Upper lobe of left lung (tissue), 6 donors: ENCODE data around the gene PPP1R12B. TPM values are rescaled to one million over a fixed set of nuclear protein-coding genes. Genes with fewer than 3 reads are reported as not detected.

Experiments
- ATAC-seq, 2 donors: fragments of 200-7000 bp; cut with Tn5 transposase; one replicate each; pipeline ENCODE4 v1.9.1; 2022; ENCODE audit warnings: mild to moderate bottlenecking in 2 of 2, moderate library complexity in 2 of 2; ENCODE audit not compliant: low FRiP score in 2 of 2
- DNase-seq, 2 donors: peaks; one replicate each; pipeline ENCODE4 v3.0.0-alpha.2; 2019 to 2020
- H3K27ac ChIP-seq, 4 donors: fragments of 200-600 bp; sonication (generic); one replicate each; pipeline ENCODE4 v1.5.1; 2016 to 2019
- H3K27me3 ChIP-seq, 4 donors: fragments of 200-600 bp; sonication (generic); one replicate each; pipeline ENCODE4 v1.5.1; 2017 to 2019
- H3K36me3 ChIP-seq, 4 donors: fragments of 200-600 bp; sonication (generic); one replicate each; pipeline ENCODE4 v1.5.1; 2016 to 2019
- H3K4me1 ChIP-seq, 4 donors: fragments of 200-600 bp; sonication (generic); one replicate each; pipeline ENCODE4 v1.5.1; 2018 to 2019
- H3K4me3 ChIP-seq, 4 donors: fragments of 200-600 bp; sonication (generic); one replicate each; pipeline ENCODE4 v1.5.1; 2017 to 2019; ENCODE audit warnings: mild to moderate bottlenecking in 2 of 4, moderate library complexity in 1 of 4
- H3K9me3 ChIP-seq, 4 donors: fragments of 200-600 bp; sonication (generic); one replicate each; pipeline ENCODE4 v1.5.1; 2018 to 2019
- CTCF ChIP-seq, 6 experiments: fragments of 450-650 bp in 4 of 6; fragments of 200-600 bp in 2 of 6; sonication (generic) in 2 of 6; IDR thresholded peaks; one replicate each; pipeline ENCODE4 v1.5.1; 2016 to 2019; ENCODE audit warnings: antibody characterized with exemption in 6 of 6
- EP300 ChIP-seq, 4 donors: sonication (generic); formaldehyde crosslinking; IDR thresholded peaks; one replicate each; pipeline ENCODE4 v1.5.1; 2017; ENCODE audit warnings: antibody characterized with exemption in 4 of 4, control low read depth in 2 of 4
- POLR2A ChIP-seq, 4 donors: fragments of 450-650 bp; IDR thresholded peaks; one replicate each; pipeline ENCODE4 v1.5.1; 2016 to 2017; ENCODE audit warnings: antibody characterized with exemption in 4 of 4, mild to moderate bottlenecking in 2 of 4
- POLR2AphosphoS5 ChIP-seq, 2 donors: sonication (generic); formaldehyde crosslinking; IDR thresholded peaks; one replicate each; pipeline ENCODE4 v1.5.1; 2017; ENCODE audit warnings: antibody characterized with exemption in 2 of 2
- WGBS, 2 donors: methylation state at CpG; one replicate each; pipeline ENCODE4 v1.1.5; 2017 to 2018; 5-methylcytosine and 5-hydroxymethylcytosine counted together
- total RNA-seq, 6 donors: library from RNA; depleted of rRNA in 4 of 6; stranded (reverse); fragments of >200 nt in 4 of 6; gene quantifications; one replicate each; pipeline versions ENCODE4 v1.1.0 to v1.2.1, GENCODE V29; 2016 to 2021
- donor health status: DM: no; HTN: no; CAD: no; lungs with moderate emphysema.
- donor health status: DM: no; HTN: yes; CAD: no; lungs with severe emphysema.

The PPP1R12B gene
- total RNA-seq, 6 donors from 2014 or later, result 27.6 to 120 (median 40.5) TPM

- ATAC-seq (no peak), DNase-seq (no peak)
- no peaks in the 10 kb centered on the region for H3K36me3 ChIP-seq
- H3K9me3 ChIP-seq, result no peaks in the 10 kb centered on the region
- H3K27ac ChIP-seq, result no peak overlapping the region
- TF ChIP-seq POLR2A (IDR thresholded peaks at IDR 0.05), result no peak
- TF ChIP-seq POLR2AphosphoS5 (IDR thresholded peaks at IDR 0.05), result no peak
- no peak for TF ChIP-seq CTCF (IDR thresholded peaks at IDR 0.05)
- no peak for TF ChIP-seq EP300 (IDR thresholded peaks at IDR 0.05)
- H3K27me3 ChIP-seq, result no peaks in the 10 kb centered on the region
- no peaks in the 10 kb centered on the region for H3K4me1 ChIP-seq
- H3K4me3 ChIP-seq, result no peak overlapping the region
Observed at GRCh38 chr1:202320081-202320405, 28.5 kb upstream of the PPP1R12B start.

GRCh38 chr1:202323731-202324130, 24.8 kb upstream of the PPP1R12B start:
- ATAC-seq (no peak), DNase-seq (no peak)
- TF ChIP-seq EP300 (IDR thresholded peaks at IDR 0.05), result no peak
- no peak for TF ChIP-seq CTCF (IDR thresholded peaks at IDR 0.05)
- no peak for TF ChIP-seq POLR2A (IDR thresholded peaks at IDR 0.05)
- no peak for TF ChIP-seq POLR2AphosphoS5 (IDR thresholded peaks at IDR 0.05)
- Histone ChIP-seq H3K4me3 (no peak overlapping the region), H3K27ac (no peak overlapping the region), H3K9me3 (no peaks in the 10 kb centered on the region), H3K4me1 (no peaks in the 10 kb centered on the region), H3K36me3 (no peaks in the 10 kb centered on the region), H3K27me3 (no peaks in the 10 kb centered on the region)
- 78% methylated on average over 4 of the region's 4 CpGs for WGBS, 2 donors

- H3K27me3 ChIP-seq, result no peaks in the 10 kb centered on the region
- ATAC-seq (no peak), DNase-seq (no peak)
- no peak overlapping the region for H3K27ac ChIP-seq
- 75 to 82% methylated on average over 2 of the region's 2 CpGs for WGBS, 2 donors
- no peaks in the 10 kb centered on the region for H3K9me3 ChIP-seq
- no peaks in the 10 kb centered on the region for H3K4me1 ChIP-seq
- TF ChIP-seq POLR2AphosphoS5 (IDR thresholded peaks at IDR 0.05) (no peak), CTCF (IDR thresholded peaks at IDR 0.05) (no peak), EP300 (IDR thresholded peaks at IDR 0.05) (no peak)
- H3K4me3 ChIP-seq, result no peak overlapping the region
- H3K36me3 ChIP-seq, result no peaks in the 10 kb centered on the region
Observed at GRCh38 chr1:202324646-202325045, 23.9 kb upstream of the PPP1R12B start.

GRCh38 chr1:202329891-202330290, 18.6 kb upstream of the PPP1R12B start:
- H3K9me3 ChIP-seq, result no peaks in the 10 kb centered on the region
- no peaks in the 10 kb centered on the region for H3K4me1 ChIP-seq
- H3K36me3 ChIP-seq, result peaks cover 0 to 8% (median 1%) of the 10 kb centered on the region in 4 donors
- H3K27ac ChIP-seq, result no peak overlapping the region
- ATAC-seq (no peak), DNase-seq (no peak)
- no peaks in the 10 kb centered on the region for H3K27me3 ChIP-seq
- no peak for TF ChIP-seq CTCF (IDR thresholded peaks at IDR 0.05)
- TF ChIP-seq EP300 (IDR thresholded peaks at IDR 0.05), result no peak
- TF ChIP-seq POLR2A (IDR thresholded peaks at IDR 0.05), result no peak
- no peak for TF ChIP-seq POLR2AphosphoS5 (IDR thresholded peaks at IDR 0.05)
- H3K4me3 ChIP-seq, result no peak overlapping the region

GRCh38 chr1:202333861-202334260, 14.6 kb upstream of the PPP1R12B start:
- no peak for DNase-seq
- ATAC-seq, result no peak
- WGBS, 2 donors, result 89 to 93% methylated on average over 4 of the region's 4 CpGs

More at GRCh38 chr1:202333861-202334260, 14.6 kb upstream of the PPP1R12B start:
- Histone ChIP-seq H3K27ac (no peak overlapping the region), H3K36me3 (peaks cover 0 to 8% (median 3%) of the 10 kb centered on the region in 4 donors), H3K27me3 (no peaks in the 10 kb centered on the region), H3K9me3 (no peaks in the 10 kb centered on the region), H3K4me1 (no peaks in the 10 kb centered on the region), H3K4me3 (no peak overlapping the region)
- TF ChIP-seq POLR2AphosphoS5 (IDR thresholded peaks at IDR 0.05) (no peak), CTCF (IDR thresholded peaks at IDR 0.05) (no peak), POLR2A (IDR thresholded peaks at IDR 0.05) (no peak), EP300 (IDR thresholded peaks at IDR 0.05) (no peak)
